ENCODE data around the gene CNTROB.
"Not testable (repeated sequence)": the region's sequence is repeated elsewhere in the genome, so short reads cannot be mapped to it uniquely, and the experiment has no call there.

CNTROB gene

DNA sequence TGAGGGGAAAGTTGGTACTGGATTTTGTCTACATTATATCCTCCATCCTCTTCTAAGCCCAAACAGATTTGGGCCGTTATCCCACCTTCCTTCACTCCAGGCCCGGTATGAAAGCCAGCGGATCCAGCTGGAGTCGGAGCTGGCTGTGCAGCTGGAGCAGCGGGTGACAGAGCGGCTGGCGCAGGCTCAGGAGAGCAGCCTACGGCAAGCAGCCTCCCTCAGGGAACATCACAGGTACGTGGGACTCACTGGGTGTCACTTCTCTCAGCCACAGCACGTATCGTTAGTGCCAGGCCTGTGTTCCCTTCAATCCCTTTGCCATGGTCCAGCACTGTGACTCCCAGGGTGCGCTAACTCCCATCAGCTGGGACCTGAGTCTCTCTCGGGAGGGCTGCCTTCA is 11.3 kb downstream of the CNTROB start:
- DNase-seq: no peak

GRCh38 chr17:7944326-7944725 is 12.3 kb downstream of the CNTROB start:
- no peak for DNase-seq

- DNase-seq: no peak
Observed at GRCh38 chr17:7945651-7946050, 13.6 kb downstream of the CNTROB start.

- DNase-seq: no peak
Observed at GRCh38 chr17:7946441-7946840, 14.4 kb downstream of the CNTROB start.

GRCh38 chr17:7947651-7948050 is 15.6 kb downstream of the CNTROB start:
- DNase-seq: no peak

DNA sequence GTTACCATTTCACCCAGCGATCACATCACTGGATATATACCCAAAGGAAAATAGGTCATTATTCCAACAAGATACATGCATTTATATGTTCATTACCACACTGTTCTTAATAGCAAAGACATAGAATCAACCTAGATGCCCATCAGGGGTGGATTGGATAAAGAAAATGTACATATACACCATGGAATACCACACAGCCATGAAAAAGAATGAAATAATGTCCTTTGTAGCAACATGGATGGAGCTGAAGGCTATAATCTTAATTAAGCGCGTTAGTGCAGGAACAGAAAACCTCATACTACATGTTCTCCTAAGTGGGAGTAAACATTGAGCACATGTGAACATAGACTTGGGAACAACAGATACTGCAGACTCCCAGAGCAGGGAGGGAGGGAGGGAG is 18.6 kb downstream of the CNTROB start:
- DNase-seq: no peak

- DNase-seq: peak; percentile 54
Observed at GRCh38 chr17:7951143-7951792, 19.3 kb downstream of the CNTROB start.

DNA sequence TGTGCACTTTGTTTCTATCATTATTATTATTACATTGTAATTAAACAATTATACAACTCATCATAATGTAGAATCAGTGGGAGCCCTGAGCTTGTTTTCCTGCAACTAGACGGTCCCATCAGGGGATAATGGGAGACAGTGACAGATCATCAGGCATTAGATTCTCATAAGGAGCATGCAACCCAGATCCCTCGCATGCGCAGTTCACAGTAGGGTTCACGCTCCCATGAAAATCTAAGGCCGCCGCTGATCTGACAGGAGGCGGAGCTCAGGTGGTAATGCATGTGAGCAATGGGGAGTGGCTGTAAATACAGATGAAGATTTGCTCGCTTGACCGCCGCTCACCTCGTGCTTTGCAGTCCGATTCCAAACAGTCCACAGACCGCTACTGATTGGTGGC is 21.3 kb downstream of the CNTROB start:
- not testable (repeated sequence) for DNase-seq

DNA sequence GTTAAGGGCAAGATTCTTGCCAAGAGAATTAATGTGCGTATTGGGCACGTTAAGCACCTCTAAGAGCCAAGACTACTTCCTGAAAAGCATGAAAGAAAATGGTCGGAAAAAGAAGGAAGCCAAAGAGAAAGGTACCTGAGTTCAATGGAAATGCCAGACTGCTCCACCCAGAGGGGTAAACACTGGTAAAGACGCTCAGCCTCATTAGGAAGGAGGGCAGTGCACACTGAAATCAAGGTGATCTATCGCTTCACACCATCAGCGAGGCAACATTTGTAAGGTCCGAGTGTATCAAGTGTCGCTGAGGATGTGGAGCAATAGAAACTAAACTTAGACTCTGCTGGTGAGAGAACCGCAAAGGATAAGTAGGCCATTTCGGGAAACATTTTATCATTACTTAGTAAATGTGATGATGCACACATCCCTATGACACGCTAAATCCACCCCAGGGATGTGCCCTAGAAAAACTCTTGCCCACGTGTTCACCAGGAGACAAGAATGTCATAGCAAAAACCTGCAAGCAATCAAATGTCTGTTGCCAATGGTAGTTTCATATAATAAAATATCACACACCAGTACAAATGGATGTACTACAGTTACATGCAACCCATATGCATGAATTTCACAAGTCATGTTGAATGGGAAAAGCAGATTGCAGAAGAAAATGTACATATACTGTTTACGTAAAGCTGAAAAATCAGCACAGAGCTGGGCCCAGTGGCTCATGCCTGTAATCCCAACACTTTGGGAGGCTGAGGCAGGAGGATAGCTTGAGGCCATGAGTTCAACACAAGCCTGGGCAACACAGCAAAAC is 23.6 kb downstream of the CNTROB start:
- no peak for DNase-seq

GRCh38 chr17:7956228-7956965 is 24.4 kb downstream of the CNTROB start:
- DNase-seq: no peak

- no peak for DNase-seq
Observed at GRCh38 chr17:7959503-7960253, 27.7 kb downstream of the CNTROB start.

- DNase-seq: no peak
Observed at GRCh38 chr17:7961421-7961820, 29.4 kb downstream of the CNTROB start.

- no peak for DNase-seq
Observed at GRCh38 chr17:7967751-7968150, 35.7 kb downstream of the CNTROB start.

GRCh38 chr17:7969433-7969832 is 37.4 kb downstream of the CNTROB start:
- no peak for DNase-seq

GRCh38 chr17:7971651-7972050 is 39.6 kb downstream of the CNTROB start:
- no peak for DNase-seq

GRCh38 chr17:7972131-7972785 is 40.3 kb downstream of the CNTROB start:
- DNase-seq: no peak

DNA sequence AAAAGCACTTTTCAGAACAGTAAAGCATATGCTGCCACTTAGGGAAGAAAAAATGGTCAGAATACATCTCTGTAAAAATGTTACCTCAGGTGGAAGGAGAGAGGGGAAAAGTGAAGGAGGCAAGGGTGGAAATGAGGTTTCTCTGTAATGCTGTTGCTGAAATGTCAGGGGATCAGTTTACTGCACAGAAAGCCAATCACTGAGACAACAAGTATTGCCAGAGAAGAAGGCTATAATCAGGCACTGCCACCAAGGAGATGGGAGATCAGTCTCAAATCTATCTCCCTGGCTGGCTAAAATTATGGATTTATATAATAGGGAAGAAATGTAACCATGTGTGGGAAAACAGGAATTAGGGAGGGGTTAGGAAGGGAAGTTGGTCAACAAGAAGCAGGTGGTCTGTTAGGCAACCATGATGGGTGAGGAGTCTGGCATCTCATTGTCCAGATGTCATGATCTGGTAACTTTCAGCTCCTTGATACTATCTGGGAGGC is 42.7 kb downstream of the CNTROB start:
- no peak for DNase-seq

DNA sequence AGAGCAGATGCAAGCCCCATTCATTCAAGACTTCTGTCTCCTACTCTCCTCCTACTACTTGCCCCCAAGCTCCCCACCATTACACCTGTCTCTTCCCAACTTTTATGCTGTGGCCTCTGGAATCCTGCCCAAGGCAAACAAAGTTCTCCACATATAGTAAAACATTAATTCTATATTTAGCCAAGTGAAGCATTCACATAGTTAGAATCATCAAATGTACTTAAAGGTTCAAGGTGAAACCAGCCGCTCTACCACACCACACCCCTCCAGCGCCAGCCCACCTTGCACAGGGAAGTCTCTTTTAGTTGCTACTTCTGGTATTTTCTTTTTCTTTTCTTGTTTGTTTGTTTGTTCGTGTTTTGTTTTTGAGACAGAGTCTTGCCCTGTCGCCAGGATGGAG is 45.0 kb downstream of the CNTROB start:
- no peak for DNase-seq

DNA sequence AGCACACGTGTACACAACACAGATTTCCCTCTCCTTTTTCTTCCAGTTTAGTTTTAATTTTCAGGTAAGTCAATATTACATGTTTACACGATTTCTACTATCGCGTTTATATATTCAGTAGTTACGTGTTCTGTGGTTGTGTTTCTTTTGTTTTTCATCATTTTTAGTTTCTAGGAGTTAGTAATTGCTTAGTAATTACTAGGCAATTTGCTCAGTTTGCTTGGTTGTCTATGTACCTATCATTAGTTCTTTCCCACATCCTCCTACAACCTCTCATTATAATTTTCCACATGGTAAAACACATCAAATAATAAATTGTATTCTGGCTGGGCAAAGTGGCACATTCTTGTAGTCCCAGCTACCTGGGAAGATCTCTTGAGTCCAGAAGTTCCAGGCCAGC is 45.8 kb downstream of the CNTROB start:
- DNase-seq: no peak

- DNase-seq: no peak
Observed at GRCh38 chr17:7982173-7982572, 50.2 kb downstream of the CNTROB start.

GRCh38 chr17:7982666-7983065 is 50.7 kb downstream of the CNTROB start:
- no peak for DNase-seq

GRCh38 chr17:7984904-7985303 is 52.9 kb downstream of the CNTROB start:
- no peak for DNase-seq
